ENCODE data around the gene SIVA1. TPM values are rescaled to one million over a fixed set of nuclear protein-coding genes. Genes with fewer than 3 reads are reported as not detected.

The SIVA1 gene
- polyA plus RNA-seq, 3 donors, result 72.9 to 103 (median 90.8) TPM

DNA sequence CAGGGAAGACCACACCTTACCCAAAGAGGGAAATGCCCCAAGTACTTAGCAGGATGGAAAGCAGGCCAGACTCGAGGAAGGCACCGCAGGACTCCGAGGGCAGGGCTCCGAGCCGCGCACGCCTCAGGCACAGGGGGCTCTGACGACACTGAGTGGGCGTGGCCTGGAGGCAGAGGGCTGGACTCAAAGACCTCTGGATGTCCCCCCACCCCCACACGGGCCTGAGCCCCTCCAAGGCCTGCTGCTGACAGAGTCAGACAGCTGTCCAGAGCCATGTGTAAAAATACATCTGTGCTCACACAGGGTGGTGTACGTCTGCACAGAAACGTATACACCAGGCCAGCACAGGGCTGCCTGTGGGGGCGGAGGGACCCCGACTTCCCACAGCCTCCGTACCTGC lies 41.2 kb downstream of the SIVA1 start:
- DNase-seq, result no peak

DNA sequence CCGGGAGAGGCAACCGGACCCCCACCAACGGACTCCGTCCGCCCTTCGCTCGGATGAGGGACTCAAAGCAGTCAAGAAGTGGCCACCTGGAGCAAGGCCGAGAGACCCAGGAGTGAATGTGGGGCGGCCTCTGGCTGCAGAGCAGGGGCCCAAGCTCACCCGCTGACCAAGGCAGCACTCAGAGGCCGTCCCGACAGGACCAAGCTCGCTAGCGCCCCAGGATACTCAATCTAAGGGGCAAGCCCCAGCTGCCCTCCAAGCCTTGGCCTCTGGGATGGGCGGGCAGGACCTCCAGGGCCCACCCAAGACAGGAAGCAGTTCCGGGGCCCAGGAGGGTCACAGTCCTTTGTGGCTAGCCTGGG lies 41.7 kb downstream of the SIVA1 start:
- DNase-seq, result no peak

DNA sequence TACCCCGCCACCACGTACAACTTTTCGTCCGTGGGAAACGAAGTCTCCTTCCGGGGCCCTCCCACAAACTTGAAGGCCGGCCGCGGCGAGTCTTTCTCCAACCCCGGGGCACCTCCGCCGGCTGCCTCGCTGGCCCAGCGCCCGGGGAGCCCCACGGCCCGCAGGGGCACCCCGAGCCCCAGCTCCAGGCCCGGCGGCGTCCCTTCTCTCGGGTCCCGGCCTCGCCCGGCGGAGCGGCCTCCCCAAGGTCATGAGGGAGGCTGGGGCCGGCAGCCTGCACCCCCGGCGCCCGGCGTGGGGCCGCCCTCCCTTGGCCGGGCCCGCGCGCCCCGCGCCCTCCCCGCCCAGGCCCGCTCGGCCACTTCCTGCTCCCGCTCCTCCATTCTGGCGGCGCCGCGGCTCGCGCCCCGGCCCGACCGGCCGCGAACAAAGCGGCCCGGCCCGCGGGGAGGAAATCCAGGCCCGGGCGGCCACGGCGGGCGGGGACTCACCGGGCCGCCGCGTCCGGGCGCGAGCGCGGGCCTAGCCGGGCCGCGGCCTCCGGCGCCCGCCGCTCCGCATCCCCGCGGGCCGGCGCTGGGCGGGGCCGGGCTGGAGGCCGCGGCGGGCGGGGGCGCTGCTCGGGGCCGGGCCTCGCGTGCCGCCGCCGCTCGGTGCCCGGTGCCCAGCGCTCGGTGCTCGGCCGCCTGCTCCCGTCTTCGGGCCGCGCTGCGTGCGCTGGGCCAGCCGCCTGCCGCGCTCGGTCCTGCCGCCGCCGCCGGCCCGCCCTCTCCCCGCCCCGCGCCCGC lies 42.2 kb downstream of the SIVA1 start, which contains the start of gene AKT1:
Gene AKT1, minus strand, starts transcription at position 756 of the 788 bp plus-strand sequence. CDS start 3,105 bp downstream, outside the sequence.
- DNase-seq, result no peak

DNA sequence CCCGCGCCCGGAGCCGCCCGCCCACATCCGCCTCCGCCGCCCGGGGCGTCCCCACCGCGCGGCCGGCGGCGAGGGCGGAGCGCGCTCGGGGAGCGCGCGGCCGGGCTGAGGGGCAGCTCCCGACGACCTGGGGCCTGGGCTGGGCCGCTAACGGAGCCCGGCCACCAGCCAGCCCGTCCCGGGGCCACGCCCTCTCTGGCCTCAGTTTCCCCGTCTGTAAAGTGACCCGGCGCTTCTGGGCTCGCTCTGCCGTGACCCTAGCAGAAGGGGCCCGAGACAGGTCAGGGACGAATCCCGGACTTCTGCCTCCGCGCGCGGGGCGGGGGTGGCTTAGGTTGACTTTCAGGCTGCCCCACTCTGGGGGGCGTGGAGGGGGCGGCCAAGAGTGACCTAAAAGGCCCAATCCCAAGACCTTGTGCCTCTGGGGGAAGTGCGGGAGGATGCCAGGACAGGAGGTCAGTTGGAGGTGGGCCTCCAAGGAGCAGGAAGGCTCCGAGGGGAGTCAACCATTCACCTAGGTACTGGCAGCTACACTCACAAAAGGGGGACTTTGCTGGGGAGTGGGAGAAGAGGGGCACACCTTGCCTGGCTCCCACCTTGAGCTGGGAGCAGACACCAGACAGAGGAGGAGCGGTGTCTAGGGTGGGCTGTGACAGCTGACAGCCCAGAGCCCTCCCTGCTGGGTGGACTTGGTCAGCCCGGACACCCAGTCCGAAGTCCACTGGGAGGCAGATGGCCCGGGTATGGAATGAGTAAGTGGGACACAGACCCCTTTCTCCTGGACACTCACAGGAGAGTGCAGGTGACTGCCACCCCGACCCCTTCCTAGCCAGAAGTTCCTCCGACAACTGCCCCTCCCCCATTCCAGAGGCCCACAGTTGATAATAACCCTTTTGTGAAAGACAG lies 43.1 kb downstream of the SIVA1 start:
- no peak for DNase-seq

DNA sequence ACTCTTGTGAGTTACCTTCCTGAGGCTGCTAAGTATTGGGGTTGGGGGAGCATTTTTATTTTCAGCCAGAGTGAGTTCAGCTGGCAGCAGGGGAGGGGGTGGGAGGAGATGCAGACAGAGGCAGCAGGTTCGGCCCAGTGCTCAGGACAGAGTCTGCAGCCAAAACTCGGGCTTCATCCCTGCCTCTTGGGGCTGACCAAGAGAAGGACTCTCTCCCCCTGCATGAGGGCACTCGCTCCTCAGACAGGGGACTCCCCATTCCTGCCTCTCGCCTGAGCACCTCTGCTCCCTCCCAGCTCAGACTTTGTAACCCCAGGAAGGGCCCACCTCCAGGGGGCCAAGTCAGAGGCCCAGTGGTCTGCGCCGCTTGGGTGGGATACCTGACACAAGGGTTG lies 43.7 kb downstream of the SIVA1 start:
- DNase-seq, result no peak

DNA sequence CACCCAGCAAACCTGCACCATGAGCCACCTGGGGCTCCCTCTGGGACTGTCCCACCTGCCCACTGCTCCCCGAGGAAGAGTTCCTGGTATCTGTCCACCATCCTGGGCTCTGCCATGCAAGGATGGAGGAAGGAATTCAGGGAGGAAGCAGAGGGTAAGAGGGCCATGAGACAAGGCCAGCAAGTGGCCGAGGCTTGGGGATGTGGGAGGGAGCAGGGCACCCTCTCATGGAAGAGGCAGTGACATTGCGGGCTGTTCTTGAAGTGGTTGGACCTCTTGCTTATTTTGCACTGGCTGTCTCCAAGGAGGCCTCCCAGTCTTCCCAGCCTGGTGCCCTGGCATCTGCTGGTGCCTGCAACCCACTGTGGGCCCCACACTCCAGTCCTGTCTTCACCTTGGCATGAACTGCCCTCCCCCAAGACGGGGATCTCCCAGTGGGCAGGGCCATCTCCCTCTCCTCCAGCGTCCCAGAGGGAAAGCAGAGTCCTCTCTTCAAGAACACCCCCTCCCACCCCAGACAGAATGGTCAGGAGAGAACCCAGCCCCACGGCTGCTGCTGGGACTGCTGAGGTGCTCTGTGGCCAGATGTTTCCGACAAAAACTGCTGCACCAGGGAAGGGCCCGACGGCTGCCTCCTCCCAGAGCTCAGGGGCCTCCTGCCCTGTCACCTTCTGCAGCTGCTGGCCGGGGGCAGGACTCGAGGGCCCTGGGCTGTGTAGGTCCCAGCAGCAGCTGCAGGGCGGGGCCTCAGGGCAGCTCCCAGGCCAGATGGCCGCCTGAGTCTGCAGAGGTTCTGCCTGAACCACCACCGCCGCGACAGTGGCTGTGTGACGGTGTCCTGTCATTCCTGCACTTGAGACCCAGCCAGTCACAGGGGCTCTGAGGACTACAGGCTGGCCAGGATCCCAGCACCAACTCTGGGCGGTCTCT lies 44.4 kb downstream of the SIVA1 start:
- no peak for DNase-seq

DNA sequence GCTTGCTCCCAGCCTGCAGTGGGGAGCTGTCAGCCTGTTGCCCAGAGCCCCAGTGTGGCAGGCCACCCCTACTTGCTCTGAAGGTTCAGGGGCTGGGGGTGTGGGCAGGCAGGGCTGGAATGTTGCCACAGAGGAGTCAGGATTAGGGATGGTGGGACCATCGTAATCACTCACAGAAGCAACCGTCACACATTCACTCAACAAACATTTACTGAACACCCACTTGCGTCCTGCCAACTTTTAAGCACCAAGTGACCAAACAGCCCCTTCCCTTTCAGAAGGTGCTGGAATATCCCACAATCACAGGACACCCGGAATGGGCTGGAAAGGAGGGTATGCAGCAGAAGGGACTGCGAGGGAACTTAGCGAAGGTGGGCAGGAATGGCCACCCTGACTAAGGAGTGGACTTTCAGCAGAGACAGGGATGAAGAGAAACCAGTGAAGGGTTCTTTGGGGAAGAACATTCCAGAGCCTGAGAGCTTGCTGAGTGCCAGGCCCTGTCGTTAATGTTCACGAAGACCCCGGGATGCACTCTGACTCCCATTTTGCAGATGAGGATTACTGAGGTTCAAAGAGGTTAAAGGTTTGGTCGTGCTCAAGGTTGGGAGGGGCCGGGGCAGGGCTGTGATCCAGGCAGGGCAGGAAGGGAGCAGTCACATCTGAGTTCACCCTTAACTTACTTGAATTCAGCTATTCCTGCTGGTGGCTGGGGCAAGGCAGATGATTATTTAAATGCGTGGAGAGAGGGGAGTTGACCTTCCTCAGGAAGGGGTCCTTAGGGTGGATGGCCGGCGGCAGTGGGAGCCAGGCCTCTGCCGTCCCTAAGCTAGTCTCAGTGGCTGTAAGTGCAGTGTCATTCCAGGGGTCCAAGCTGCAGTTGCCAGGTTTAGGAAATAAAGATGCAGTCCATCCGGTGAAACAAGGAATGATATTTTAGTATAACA lies 45.6 kb downstream of the SIVA1 start:
- no peak for DNase-seq

DNA sequence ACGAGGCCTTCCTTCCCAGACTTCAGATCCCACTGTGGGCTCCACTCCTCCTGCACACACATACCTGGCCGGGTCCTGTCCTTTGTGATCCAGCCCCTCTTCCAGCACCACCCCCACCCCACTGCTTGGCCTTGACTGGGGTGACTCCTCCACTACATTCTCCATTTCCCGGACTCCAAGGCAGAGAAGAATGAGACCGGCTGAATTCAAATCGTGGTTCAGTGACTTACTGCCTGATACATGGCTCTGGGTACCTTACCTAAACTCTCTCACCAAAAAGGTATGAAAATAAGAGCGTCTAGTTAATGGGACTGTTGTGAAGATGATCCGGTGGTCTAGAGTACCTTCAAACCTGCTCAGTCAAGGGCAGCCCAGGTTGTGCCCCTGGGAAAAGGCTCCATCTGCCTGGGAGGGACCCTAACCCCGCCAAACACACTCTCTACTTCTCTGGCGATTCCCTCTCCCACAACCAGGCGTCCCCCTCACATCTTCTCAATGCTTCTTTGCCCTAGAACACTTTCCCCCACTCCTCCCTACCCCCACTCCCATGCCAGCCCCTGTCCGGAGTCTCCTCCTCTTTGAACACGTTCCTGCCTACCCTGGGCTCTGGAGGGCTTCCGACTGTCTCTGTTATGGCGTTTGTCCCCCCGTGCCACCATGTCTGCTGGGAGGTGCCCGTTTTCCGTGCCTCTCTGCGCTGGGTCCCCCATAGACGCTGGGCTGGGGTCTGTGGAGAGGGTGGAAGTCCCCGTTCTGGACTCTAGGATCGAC lies 46.5 kb downstream of the SIVA1 start:
- DNase-seq, result no peak

DNA sequence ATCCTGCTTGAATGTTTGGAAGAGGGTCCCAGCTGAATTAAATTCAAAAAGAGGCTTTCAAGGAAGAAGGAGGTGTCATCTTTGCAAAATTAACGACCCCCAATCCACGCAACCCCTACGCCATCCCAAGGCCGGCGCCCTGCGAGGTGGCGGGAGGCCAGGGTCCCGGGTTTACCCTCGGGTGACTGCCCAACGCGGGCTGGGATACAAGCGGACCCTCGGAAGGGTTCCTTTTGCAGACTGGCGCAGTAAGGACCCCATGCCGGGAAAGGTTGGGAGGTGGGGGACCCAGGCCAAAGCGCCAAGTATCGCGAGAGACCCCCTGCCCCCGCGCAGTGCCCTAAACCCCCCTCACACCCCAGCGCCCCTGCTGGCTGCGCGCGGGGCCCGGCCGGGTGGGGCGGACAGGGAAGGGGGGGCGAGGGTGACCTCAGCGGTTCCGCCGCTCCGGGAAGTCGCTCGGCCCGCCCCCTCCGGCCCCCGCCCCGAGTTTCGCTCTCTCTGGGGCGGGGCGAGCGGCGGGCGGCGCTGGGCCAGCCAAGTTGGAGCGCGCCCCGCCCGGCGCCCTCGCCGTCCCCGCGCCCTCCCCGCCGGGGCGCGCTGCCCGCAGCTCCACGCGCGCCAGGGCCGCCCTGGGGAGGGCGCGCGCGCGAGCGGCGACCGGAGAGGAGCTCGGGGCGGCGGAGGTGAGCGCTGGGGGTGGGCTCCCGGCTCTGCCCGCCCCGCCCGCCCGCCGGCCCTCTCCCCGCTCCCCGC lies 47.2 kb downstream of the SIVA1 start:
- peak; percentile 71 for DNase-seq

DNA sequence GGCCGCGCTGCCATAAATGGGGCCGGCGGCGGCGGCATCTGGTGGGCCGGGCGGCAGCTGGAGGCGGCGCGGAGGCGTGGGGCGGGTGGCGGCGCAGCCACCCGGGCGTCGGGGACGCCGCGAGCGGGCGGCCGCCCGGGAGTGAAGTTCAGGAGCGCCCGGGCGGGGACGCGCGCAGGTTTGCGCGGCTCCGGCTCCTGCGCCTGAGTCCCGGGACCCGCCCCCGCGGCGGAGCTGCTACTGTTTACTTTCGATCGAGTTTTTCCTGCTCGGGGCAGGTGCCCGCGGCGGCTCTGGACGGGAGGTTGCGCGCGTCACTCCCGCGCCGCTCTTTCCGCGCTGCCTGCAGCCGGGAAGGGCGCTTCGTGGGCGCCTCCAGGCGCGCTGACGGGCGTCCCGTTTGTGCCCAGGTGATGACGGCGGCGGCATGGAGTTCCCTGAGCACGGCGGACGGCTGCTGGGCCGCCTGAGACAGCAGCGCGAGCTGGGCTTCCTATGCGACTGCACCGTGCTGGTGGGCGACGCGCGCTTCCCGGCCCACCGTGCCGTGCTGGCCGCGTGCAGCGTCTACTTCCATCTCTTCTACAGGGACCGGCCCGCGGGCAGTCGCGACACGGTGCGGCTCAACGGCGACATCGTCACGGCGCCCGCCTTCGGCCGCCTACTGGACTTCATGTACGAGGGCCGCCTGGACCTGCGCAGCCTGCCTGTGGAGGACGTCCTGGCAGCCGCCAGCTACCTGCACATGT lies 48.0 kb downstream of the SIVA1 start, which contains the start of gene ZBTB42:
Gene ZBTB42, plus strand, starts transcription at position 331 of the 749 bp plus-strand sequence. Its CDS starts 97 bp downstream, at position 428.
- no peak for DNase-seq

DNA sequence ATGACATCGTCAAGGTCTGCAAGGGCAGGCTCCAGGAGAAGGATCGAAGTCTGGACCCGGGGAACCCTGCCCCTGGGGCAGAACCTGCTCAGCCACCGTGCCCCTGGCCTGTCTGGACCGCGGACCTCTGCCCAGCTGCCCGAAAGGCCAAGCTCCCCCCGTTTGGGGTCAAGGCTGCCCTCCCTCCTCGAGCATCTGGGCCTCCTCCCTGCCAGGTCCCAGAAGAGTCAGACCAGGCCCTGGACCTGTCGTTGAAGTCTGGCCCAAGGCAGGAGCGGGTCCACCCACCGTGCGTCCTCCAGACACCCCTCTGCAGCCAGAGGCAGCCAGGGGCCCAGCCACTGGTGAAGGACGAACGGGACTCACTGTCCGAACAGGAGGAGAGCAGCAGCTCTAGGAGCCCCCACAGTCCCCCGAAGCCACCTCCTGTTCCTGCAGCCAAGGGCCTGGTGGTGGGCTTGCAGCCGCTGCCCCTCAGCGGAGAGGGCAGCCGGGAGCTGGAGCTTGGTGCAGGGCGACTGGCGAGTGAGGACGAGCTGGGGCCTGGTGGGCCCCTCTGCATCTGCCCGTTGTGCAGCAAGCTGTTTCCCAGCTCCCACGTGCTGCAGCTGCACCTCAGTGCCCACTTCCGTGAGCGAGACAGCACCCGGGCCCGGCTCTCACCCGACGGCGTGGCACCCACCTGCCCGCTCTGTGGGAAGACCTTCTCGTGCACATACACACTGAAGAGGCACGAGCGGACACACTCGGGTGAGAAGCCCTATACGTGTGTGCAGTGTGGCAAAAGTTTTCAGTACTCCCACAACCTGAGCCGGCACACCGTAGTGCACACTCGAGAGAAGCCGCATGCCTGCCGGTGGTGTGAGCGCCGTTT lies 48.8 kb downstream of the SIVA1 start:
- no peak for DNase-seq

DNA sequence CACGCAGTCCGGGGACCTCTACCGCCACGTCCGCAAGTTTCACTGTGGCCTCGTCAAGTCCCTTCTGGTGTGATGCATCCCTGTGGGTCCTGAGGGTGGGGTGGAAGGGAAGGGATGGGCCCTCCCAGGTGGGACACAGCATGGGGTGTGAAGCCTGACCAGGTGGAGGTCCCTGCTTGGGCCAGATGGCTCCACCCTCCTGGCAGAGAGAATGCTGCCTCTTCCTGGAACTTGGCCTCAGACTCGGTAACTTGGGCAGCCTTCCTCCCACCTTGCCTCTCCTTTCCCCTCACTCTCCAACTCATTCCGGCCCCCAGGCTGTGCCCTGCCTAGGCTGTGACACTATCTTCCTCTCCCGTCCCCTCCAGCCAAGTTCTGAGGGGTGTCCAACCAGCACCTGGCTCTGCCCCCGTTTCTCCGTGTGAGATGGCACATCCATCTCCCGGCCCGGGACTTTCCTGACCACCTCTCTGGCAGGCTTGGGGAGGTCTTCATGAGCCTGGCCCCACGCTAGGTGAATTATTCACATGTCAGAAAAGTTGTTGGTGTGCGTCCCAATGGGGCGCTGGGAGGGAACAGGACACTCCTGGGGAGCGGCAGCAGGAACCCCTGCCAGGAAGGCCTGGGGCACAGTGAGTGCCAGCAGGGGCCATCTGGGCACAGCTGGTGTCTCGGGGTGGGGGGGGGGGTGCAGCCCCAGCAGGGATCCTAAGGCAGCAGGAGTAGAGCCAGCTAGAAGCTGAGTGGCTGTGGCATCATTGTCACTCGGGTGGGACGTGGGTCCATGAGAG lies 49.6 kb downstream of the SIVA1 start:
- no peak for DNase-seq

DNA sequence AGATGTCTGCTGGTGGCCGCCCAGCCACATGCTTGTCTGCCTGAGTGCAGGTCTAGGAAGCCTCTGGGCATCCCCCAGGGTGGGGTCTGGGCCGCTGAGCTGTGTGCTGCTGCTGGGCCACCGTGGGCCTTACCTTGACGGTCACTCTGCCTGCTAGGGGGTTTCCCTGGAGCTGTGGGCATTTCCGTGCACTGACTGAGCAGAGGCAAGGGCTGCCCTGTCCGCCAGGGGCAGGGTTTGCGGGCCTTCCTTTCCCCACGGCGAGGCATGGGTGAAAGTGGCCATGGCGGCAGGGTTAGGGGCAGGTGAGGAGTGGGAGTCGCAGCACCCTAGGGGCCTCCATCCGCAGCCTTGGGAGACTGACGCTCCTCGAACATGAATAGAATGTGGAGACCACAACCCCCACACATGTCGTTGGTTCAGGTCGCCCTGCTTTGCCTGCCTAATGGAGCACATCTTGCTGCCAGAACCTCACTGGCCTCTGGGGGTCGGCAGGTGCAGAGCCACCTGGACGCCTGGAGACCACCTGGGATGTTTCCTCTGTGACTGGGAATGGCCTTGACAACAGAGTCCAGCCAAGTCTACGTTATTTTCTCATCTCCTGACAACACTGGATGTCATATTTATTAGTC lies 50.4 kb downstream of the SIVA1 start:
- DNase-seq, result no peak

DNA sequence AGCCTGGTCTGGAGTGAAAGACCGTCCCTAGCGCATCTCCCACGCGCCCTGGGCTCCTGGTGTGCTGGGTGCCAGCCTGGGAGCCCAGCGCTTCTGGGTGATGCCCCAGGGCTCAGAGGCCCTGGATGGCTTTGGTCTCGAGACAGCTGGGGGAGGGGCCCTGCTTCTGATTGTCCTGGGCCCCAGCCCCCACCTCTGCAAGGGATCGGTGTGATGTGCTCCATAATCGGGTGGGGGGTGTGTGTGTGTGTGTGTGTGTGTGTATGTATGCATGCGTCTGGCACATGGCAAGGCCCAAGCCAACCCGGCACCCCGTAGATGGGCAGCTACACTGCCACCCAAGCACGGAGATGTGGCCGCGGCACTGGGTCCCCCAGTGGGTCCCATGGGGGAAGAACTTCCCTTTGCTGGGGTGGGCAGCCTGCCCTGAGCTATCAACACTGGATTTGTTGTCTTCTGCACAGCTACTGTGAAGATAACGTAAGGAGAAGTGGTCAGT lies 51.0 kb downstream of the SIVA1 start:
- DNase-seq, result no peak

DNA sequence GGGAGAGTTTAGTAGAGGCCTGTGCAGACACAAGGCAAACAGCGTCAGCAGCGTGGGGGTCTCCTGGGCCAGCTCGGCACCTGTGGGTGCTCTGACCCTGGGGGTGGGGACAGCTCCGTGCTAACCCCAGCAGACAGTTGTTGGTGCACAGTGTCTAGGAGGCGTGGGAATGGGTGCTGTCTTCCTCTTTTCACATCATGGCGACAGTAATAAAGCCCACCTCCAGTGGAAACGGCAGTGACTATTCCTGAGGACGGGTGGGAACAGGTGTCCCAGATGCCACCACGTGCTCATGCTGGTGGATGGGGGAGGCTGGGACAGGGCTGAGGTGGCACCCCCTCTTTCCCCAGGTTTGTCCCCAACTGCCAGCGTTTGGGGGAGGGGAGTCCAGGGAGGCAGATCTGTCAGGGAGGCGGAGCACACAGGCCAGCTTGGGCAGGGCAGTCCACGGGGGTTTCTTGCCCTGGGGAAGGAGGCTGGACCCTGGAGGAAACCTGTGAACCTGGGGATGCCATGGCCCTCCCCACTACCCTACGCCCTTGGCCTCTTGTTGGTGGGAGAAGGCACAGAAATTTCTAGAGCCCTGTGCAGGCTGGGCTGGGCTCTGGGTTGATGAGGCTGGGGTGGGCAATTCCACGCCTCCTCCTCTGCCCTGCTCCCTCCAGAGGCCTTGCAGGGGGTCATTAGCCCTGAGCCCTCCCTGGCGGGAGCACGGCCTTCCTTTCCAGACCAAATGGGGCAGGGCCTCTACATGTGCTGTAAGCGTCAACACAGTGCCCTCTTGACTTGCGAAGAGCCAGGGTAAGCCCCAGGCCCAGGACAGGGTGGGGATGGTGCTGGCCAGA lies 51.8 kb downstream of the SIVA1 start:
- no peak for DNase-seq
